ENCODE measurements around the gene QRFP.

Gene QRFP

DNA sequence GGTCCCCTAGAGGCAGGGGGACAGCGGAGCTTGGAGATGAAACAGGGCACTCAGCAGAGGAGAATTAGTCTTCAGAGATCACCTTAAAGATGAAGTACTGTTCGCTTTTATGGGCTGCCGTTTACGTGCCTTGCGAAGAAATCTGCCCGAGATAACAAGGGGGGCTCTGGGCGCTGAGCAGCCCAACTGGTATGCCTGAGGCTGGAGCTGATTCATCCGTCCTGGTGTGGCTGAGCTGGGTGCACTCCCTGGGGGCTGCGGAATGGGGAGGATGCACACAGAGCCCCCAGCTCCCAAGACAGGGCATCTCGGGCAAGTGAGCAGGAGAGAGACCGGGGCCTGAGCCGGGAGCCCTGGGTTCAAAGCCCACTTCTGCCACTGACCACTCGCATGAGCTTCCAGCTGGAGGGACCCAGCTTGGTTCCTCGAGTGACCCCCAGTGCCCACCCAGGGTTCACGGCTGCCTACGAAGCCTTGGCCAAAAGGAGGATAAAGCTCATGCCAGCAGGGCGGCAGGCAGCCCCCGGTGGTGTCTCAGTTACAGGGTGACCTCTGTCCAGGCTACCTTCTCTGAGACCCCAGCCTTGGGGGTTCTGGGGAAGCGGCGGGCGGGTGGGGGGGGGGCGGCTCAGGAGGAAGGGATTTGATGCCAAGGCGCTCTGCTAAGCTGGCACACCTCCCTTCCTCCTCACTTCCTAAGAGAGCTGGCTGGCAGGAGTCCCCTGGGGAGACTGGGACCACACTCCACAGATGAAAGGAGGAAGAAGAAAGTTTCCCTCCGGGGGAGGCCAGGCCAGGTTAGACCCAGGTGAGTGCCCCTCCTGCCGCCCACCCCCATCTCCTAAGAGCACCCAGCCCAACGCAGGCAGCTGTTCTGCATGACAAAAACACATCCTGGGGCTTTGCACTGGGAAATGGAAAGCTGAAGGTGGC lies 36.8 kb upstream of the QRFP start:
- DNase-seq (ENCODE audit: extremely low spot score) = no peak
- CTCF ChIA-PET = interaction anchor here (1.3 to 3.0 kb wide), 5 partner anchors 63 to 232 kb away, joined by 5 to 11 read pairs (median 9); no protein-coding TSS in a partner anchor

DNA sequence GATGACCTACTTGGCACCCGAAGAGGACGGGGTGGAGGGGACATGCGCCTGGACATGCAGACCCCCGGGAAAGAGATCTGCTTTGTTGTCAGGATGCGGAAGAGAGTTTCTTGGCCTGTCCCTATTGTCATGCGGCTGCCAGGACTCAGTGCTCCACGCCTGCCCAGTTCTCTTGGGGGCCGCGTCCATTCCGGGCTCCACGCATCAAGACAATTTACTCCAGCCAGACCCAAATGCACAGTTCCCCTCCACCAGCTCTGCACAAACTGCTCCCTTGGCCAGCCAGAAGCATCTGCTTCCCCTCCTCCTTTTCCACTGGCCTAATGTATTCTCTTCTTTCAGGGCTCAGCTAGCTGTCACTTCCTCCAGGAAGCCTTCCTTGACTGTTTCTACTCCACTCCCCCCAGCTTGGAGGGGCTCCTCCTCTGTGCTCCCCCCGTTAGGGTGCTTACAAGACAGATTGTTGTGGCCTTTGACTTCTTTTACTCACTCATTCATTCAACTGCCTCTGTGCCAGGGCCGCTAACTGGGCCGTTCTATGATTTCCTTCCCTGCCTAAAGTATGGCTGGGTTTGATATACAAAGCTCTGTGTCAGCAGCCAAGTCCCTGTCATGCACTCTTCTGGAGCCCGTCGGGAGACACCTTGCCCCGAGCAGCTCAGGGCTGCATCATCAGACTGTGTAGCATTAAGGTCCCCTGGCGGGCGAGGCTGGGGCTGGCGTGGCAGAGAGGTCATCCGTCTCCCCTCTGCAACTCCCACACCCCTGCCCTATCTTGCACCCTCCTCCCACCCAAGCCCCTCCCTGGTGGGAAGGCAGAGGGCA lies 35.9 kb upstream of the QRFP start:
- ChIA-PET POLR2A (no interaction called here), CTCF (interaction anchor here (0.6 to 3.0 kb wide), 6 partner anchors 15 to 231 kb away, joined by 3 to 11 read pairs (median 7); no protein-coding TSS in a partner anchor)
- no peak for DNase-seq (ENCODE audit: extremely low spot score)
- TF ChIP-seq, protein P1, sequence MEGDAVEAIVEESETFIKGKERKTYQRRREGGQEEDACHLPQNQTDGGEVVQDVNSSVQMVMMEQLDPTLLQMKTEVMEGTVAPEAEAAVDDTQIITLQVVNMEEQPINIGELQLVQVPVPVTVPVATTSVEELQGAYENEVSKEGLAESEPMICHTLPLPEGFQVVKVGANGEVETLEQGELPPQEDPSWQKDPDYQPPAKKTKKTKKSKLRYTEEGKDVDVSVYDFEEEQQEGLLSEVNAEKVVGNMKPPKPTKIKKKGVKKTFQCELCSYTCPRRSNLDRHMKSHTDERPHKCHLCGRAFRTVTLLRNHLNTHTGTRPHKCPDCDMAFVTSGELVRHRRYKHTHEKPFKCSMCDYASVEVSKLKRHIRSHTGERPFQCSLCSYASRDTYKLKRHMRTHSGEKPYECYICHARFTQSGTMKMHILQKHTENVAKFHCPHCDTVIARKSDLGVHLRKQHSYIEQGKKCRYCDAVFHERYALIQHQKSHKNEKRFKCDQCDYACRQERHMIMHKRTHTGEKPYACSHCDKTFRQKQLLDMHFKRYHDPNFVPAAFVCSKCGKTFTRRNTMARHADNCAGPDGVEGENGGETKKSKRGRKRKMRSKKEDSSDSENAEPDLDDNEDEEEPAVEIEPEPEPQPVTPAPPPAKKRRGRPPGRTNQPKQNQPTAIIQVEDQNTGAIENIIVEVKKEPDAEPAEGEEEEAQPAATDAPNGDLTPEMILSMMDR (IDR thresholded peaks at IDR 0.05; ENCODE audit: control extremely low read depth, extremely low read depth, low read depth, missing control alignments) = no peak

More for the DNA sequence above, 36.8 kb upstream of the QRFP start:
- POLR2A ChIA-PET = no interaction called here
- TF ChIP-seq, protein P1 (IDR thresholded peaks at IDR 0.05; ENCODE audit: control extremely low read depth, extremely low read depth, low read depth, missing control alignments) = no peak

DNA sequence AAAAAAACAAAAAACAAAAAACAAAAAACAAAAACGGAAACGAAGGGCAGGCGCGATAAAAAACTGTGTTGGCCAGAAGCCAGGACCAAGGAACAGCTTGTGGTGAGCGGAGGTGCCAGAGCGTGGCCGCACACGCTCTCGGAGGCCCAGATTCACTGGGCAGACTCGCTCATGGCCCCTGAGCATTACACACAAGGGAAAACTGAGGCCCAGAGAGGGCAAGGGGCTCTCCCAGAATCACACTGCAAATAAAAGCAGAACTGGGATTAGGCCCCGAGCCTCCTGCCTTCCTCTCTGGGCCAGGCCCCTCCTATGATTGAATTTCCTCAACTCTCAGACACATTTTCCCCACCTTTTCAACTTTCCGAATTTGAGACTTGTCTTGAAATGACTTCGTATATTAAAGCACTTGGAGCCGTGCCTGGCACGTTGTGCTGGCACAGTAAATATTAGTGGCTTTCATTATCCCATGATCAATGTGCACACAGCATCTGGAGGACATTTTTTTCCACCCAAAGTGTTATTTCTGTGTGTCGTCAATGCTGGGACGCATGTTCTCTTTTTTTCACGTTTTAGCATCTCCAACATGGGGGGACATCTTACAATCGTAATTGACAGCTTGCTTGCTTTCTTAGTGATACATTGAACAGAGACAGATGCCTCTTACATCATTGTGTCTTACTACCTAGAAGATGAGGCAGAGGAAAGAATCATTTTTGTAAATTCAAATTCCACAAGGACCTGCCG lies 35.1 kb upstream of the QRFP start:
- DNase-seq (ENCODE audit: extremely low spot score) = peak; percentile 67

DNA sequence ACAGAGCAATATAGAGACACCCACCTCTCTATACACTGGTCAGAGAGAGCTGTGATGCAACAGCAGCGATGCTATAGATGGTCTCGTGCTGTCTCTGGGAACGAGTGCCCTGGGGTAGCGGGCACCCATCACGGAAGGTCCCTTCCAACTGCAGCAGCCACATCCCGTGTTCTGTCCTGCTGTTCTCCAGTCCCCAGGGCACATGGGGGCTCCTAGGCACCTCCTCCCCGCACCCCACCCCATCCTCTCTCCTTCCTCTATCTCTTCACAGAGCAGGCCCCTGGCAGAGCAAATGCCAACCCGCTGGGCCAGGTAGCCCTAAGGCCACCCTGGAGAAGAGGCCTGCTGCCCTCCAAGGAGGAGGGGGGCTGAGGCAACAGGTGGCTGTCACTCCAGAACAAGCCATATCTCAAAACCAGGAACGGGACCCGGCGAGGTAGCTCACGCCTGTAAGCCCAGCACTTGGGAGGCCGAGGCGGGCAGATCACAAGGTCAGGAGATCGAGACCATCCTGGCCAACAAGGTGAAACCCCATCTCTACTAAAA lies 34.3 kb upstream of the QRFP start:
- POLR2A ChIA-PET = no interaction called here
- CTCF ChIA-PET = interaction anchor here (1.2 to 3.0 kb wide), 3 partner anchors 13 to 224 kb away, joined by 3 to 11 read pairs (median 9); no protein-coding TSS in a partner anchor
- TF ChIP-seq, protein P1 (IDR thresholded peaks at IDR 0.05; ENCODE audit: control extremely low read depth, extremely low read depth, low read depth, missing control alignments) = no peak
- no peak for DNase-seq (ENCODE audit: extremely low spot score)

More for the DNA sequence above, 35.1 kb upstream of the QRFP start:
- TF ChIP-seq, protein P1 (IDR thresholded peaks at IDR 0.05; ENCODE audit: control extremely low read depth, extremely low read depth, low read depth, missing control alignments) = no peak
- CTCF ChIA-PET = interaction anchor here (1.2 to 3.0 kb wide), 4 partner anchors 14 to 225 kb away, joined by 3 to 11 read pairs (median 10); no protein-coding TSS in a partner anchor
- POLR2A ChIA-PET = no interaction called here

DNA sequence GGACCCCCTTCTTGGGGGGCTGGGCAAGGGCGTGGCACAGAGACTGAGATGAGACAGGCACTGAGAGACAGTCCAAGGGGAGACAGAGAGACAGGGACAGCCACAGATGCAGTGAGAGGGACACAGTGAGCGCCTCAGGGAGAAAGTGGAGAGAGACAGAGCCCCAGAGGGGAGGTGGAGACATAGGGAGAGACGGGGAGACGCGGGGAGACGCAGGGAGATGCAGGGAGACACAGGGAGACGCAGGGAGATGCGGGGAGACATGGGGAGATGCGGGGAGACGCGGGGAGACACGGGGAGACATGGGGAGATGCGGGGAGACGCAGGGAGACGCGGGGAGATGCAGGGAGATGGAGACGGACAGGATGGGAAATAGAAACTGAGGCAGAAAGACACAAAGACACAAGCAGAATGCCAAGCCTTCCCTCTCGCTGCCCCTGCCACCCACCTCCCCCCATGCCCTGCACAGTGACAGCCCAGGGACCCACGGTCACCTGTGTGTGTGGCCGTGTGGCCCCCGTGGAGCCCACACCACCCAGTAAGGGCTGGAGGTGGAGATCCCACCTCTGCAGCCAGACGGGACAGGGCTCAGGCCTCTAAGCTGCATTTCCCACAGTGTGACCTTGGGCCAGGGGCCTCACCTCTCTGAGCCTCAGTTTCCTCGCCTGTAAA lies 33.7 kb upstream of the QRFP start:
- no peak for DNase-seq (ENCODE audit: extremely low spot score)
- TF ChIP-seq, protein P1 (IDR thresholded peaks at IDR 0.05; ENCODE audit: control extremely low read depth, extremely low read depth, low read depth, missing control alignments) = no peak
- POLR2A ChIA-PET = no interaction called here
- CTCF ChIA-PET = interaction anchor here (1.1 kb wide), 1 partner anchor 65 kb away, joined by 3 read pairs; no protein-coding TSS in a partner anchor
